ENCODE data around the gene OTOP3. TPM values are rescaled to one million over a fixed set of nuclear protein-coding genes. Genes with fewer than 3 reads are reported as not detected.

The OTOP3 gene
- total RNA-seq, 1 donor from 2014 or later, result not detected

DNA sequence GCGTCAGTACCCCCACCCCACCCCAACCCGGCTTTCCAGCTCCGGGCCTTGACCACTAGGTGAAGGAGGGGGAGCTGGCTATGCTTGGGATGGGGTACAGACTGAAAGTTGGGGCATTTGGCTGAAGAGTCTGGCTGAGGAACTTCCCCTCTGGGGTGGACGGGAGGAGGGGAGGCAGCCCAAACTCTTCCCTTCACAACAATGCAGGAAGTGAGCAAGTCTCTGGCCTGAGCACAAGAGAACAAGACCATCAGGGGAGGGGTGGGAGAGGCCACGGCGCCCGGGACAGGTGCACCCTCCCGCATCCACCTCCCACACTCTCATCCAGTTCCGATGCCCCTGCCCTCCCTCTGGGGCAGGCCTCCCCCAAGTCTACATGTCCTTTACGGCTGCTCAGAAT, 18.3 kb upstream of the OTOP3 start:
- DNase-seq, result no peak

GRCh38 chr17:74918906-74919305, 16.8 kb upstream of the OTOP3 start:
- DNase-seq, result no peak

- DNase-seq, result peak; percentile 47
Measured at GRCh38 chr17:74919440-74920305, 16.0 kb upstream of the OTOP3 start.

DNA sequence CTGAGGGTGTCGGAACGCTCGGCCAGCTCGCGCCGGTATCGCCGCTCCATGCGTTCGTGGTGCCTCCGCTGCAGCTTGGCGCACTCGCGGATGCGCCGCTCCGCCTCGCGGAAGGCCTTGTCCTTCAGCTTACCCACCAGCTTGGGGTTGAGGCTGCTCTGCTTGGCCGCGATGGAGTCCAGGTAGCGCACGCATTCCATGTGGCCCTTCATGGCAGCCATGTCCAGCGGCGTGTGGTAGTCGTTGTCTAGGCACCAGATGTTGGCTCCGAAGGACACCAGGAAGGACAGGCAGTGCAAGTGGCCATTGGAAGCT, 15.4 kb upstream of the OTOP3 start:
- no peak for DNase-seq

DNA sequence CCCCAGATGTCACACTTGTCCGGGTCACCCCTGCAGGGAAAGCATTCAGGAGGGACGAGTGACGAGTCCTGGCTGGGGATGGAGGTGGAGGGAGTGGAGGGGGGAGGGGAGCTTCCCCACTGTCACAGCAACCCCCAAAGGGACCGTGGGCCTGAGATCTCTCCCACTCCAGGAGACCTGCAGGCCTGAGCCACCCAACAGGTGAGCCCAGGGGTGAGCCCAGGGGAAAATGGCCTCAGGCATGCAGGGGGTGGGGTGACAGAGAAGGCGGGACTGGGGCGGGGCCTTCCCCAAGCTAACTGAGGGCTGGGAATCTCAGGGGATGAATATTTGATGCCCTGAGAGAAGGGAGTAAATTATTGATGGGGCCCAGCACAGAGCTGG, 15.1 kb upstream of the OTOP3 start:
- DNase-seq, result no peak

DNA sequence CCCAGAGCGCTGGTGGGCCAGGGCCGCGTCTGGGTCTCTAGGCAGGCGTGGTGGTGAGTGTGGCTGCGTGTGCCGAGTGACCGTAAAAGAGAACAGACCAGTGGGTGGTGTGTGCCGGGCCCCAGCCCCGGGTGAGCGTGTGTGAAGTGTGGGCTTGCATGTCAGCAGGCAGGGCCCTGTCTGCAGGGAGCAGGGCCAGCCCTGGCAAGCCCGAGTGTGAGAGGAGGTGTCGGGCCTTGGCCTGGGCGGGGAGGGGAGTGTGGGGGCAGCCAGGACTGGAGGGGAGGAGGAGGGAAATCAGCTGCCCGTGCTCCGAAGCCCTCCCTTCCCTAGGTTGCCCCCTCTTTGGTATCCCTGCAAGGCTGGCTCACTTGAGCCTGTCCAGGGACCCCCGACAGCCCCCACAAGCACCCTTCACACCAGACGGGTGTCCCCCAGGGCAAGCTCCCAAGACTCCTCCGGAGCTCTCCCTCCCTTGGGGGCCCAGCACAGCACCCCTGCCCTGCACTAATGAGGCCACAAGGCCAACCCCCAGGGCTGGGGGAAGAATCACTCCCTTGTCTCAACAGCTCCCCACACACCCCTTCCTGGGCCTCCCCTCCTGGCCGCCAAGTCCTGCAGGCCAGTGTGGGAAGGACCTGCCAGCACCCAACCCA, 14.5 kb upstream of the OTOP3 start:
- no peak for DNase-seq

DNA sequence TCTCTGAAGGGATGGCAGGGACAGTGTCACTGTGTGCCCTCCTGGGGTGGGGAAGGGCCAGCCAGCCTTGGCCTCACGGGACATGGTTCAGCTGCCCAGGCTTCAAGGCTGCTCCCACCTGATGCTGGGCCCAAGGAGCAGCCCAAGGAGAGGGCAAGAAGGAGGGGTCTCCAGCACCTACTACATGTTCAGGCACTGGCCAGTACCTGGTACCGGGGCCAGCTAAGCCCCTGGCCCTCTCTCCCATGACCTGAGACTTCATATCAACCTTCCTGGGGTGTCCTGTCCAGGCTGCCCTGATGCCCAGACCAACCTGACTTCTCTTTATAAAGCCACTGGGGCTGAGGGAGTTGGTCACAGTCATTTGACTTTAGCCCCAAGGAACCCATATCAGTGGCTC, 13.9 kb upstream of the OTOP3 start:
- DNase-seq, result no peak

DNA sequence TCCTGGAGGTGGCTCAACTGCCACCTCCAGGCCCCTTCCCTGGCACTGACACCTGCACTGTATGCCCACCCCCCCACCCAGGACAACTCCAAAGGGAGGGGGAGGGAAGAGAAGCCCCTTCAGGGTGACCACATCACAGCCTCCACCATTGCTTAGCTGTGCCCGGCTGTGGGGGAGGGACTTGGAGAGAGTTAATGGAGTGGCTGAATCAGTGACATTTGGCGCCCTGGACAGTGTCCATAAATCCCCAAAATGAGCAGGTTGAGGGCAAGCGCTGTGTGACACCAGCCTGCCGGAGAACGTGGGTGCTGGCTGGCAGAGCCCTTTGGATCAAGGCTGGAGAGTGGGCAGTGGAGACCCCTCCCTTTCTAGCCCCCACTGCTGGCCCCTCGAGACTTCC, 13.5 kb upstream of the OTOP3 start:
- no peak for DNase-seq

- DNase-seq, result no peak
Measured at GRCh38 chr17:74922694-74923537, 12.8 kb upstream of the OTOP3 start, which contains the start of gene USH1G. Gene USH1G, minus strand, starts transcription at chr17:74923255. Its CDS starts 182 bp downstream, at chr17:74923073.

DNA sequence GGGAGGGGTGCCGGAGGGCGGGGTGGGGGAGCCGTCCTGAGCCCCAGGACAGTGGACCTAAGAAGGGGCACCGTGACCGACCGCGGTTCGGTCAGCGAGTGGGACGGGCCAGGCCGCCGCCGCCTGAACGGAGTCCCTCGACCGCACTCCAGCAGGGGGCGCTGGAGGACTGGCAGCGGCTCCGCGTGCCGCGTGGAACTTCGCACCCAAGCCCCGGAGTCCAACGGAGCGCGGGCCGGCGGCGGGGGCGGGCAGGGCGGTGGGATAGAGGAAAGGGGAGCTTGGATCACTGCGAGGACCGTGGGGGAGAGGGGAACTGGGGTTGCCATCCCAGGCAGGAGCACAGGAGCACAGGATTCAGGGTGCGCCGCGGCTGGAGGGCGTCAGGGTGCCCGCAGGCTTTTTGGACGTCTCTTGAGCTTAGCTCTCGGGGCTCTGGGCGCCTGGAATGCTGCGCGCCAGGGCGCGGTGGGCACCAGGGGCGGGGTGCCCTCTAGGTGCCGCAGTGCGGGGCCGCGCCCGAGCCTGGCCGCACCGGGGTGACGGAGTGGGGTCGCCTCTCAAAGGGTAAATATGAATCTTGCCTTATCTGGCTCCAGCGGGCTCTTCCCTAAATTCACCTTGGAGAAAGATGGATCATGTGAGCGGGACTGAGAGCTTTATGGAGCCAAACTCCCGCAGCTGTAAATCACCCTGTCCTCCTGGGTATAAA, 12.0 kb upstream of the OTOP3 start:
- peak; percentile 69 for DNase-seq

GRCh38 chr17:74924250-74924948, 11.3 kb upstream of the OTOP3 start, which contains the start of gene OTOP2:
Gene OTOP2, plus strand, starts transcription at chr17:74924273. Its CDS starts 360 bp downstream, at chr17:74924633.
- DNase-seq, result no peak

GRCh38 chr17:74925242-74925641, 10.5 kb upstream of the OTOP3 start:
- no peak for DNase-seq

DNA sequence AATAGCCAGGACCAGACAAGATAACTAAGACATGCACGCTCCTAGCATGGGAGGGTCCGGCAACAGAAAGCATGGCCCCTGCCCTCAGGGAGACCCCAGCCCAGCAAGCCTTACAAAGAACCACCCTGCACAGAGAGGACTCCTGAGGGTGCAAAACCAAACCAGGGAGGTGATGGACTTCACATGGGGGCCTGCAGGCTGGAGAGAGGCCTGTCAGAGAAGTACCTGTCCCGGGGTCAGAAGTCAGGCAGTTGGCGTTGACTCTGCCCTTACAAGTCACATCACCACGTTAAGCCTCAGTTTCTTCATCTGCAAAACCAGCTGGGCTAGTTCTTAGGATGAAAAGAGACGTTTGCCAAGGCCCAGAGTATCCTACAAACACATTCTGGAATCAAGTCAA, 6.9 kb upstream of the OTOP3 start:
- DNase-seq, result no peak

- DNase-seq, result no peak
Measured at GRCh38 chr17:74930535-74931036, 5.1 kb upstream of the OTOP3 start.

GRCh38 chr17:74935048-74935447, 650 bp upstream of the OTOP3 start:
- DNase-seq, result no peak

- no peak for DNase-seq
Measured at GRCh38 chr17:74936470-74936799, 737 bp downstream of the OTOP3 start.

DNA sequence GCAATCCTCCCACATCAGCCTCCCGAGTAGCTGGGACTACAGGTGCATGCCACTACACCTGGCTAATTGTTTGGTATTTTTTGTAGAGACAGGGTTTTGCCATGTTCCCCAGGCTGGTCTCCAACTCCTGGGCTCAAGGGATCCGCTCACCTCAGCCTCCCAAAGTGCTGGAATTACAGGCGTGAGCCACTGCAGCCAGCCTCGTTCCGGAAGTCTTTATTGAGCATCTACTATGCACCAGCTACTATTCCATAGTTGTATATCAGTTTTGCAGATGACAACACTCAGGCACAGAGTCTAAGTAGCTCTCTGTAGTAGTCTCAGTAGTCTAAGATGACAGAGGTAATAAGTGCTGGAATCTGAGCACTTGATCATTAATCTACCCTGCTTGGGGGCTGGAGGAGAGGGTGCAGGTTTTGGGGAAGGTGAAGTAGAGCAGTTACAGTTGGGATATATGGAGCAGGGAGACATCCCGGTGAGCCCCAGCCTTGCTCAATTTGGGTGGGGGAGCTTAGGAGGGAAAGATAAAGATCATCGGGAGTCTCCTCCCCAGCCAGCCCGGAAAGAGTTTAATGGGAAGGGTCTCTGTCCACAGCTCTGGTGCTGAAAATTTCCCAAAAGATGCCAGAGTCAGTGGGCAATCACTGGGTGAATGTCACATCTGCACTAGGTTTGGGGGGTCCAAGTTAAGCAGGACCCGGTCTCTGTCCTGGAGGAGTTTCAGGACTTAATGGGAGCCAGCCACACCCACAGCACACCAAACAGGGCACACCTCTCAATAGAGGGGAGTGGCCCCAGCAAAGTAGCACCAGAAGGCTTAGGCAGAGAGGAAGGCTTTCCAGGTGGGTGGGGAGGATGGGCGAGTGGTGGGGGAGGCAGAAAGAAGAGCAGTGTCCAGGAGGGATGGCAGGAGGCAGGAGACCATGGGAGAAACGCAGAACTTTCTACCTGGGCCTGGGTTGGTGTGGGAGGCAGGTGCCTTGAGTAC, 1.7 kb downstream of the OTOP3 start:
- no peak for DNase-seq

DNA sequence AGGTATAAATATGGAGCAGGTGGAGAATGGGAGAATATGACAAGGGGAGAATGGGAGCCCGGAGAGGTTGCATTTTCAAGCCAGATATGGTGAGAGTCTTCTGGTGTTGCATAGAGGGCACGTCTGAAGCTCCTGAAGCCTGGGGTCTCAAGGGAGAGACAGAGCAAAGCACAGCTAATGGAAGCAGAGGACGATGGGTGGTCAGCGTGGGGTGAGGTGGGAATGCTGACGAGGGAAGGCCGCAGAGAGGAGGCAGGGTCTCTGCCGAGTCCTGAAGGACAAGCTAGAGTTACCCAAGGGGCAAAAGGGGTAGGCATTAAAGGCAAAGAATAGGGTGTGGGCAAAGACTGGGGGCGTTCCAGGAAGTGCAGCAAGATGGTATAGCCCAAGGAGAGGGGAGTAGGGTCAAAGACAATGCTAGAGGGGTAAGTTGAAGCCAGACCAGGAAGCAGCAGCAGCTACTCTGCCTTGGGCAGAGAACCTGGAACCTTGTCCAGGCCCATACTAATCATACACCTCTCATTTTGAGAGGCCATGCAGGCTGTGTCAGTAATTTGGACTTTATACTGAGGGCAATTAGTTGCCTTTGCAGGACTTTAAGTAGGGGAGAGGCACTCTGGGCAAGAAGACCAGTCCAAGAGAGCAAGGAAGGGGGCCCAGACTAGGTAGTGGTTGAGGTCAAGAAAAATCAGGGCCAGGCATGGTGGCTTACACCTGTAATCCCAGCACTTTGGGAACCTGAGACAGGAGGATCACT, 2.7 kb downstream of the OTOP3 start:
- DNase-seq, result no peak

DNA sequence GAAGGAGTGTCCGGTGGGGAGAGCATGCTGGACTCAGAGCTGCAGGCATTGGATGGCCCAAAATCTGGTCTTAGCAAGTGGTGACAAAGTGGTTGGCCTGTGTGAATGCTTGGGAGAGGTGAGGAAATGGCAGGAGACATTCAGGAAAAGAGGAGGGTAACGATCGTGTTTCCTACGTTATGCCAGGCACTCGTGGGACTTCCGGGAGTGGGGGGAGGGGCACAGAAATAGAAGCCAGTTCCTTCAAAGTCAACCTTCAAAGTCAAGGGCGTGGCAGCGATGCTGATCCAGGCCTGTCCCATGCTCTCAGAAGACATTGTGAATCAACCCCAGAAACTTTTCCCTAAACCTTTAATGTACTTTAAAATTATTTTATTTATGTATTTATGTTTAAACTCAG, 3.8 kb downstream of the OTOP3 start:
- no peak for DNase-seq
